Left lung (tissue), 10 donors: ENCODE results near the gene CNTFR. TPM values are rescaled to one million over a fixed set of nuclear protein-coding genes. Genes with fewer than 3 reads are reported as not detected.

ENCODE experiments used
- ATAC-seq: fragments of 200-7000 bp; cut with Tn5 transposase; one replicate; pipeline ENCODE4 v1.9.1; 2020; ENCODE audit warnings: moderate library complexity
- DNase-seq, 4 donors: peaks; one replicate each; pipeline ENCODE4 v3.0.0-alpha.2; 2013 to 2020
- H3K27ac ChIP-seq, 2 donors: fragments of 200-600 bp; sonication (generic) in 1 of 2; one replicate each; pipeline versions ENCODE4 v1.5.0 to v1.8.0; 2020 to 2021
- H3K27me3 ChIP-seq, 2 donors: fragments of 200-600 bp; sonication (generic) in 1 of 2; one replicate each; pipeline versions ENCODE4 v1.5.0 to v1.8.0; 2020 to 2021
- H3K36me3 ChIP-seq, 2 donors: fragments of 200-600 bp; sonication (generic) in 1 of 2; one replicate each; pipeline versions ENCODE4 v1.5.0 to v1.8.0; 2020 to 2021
- H3K4me1 ChIP-seq, 2 donors: fragments of 200-600 bp; one replicate each; pipeline ENCODE4 v1.8.0; 2021
- H3K4me3 ChIP-seq, 2 donors: fragments of 200-600 bp; sonication (generic) in 1 of 2; one replicate each; pipeline versions ENCODE4 v1.5.0 to v1.8.0; 2020 to 2021; ENCODE audit warnings: mild to moderate bottlenecking in 1 of 2
- H3K9me3 ChIP-seq, 2 donors: fragments of 200-600 bp; sonication (generic) in 1 of 2; one replicate each; pipeline versions ENCODE4 v1.5.0 to v1.8.0; 2020 to 2021
- intact Hi-C, 2 donors: fragments of 100-400 bp; cut with DNase I; formaldehyde crosslinking; loops; one replicate each; pipeline versions ENCODE4 v1.11.2 to v1.14.2; 2022
- polyA plus RNA-seq, 6 donors: library from polyadenylated mRNA; unstranded; fragments of 120-200 nt; gene quantifications; one replicate each; pipeline ENCODE4 v1.2.1, GENCODE V29; 2013; ENCODE audit not compliant: insufficient read length in 6 of 6
- total RNA-seq, 2 donors: library from RNA; stranded (reverse); fragmentation: NEBNext Ultra II Directional; extraction: Animal tissue kit (Norgen Biotek cat#: 25700); gene quantifications; one replicate each; pipeline ENCODE4 v1.2.1, GENCODE V29; 2021
- TF ChIP-seq, protein P1 (sequence below), 2 donors: fragments of 200-600 bp; sonication (generic) in 1 of 2; IDR thresholded peaks; one replicate each; pipeline versions ENCODE4 v1.5.0 to v1.8.0; 2021; ENCODE audit warnings: antibody characterized with exemption in 2 of 2
- donor health status: DM: no; HTN: yes; CAD: no.
- donor health status: DM: no; HTN: no; CAD: no.

Gene CNTFR
- total and polyA plus RNA-seq, 8 donors: 0.90 to 35.6 (median 26.9) TPM

DNA sequence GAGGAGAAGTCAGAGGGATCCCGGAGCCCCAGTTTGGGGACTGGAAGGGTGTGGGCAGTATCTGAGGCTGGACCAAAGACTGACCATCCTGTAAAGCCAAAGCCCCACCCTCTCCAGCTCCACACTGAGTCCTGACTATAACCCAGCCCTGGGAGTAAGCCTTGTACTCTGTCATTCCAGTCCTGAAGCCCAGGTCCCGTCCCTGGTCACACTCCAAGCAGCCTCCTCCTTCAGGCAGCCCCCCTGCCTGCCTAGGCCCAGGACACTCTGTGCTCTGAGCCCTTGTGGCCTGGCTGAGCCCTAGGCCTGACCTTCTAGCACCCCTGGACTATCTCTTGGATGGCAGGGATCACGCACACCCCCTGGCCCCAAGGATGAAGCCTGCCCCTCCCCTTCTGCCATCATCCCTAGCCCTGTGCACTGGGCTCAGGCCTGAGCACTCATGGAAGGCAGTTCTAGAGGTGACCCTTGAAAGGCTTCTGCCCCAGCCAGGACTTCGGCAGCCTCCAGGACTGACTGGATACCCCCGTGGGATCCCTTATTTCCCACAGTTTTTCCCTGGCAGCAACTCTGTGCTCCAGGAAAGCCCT is 38.7 kb downstream of the CNTFR start:
- intact Hi-C loops: no loop called here
- no peak for ATAC-seq
- peak in 2 of 4 donors; percentile 26 to 41 for DNase-seq

DNA sequence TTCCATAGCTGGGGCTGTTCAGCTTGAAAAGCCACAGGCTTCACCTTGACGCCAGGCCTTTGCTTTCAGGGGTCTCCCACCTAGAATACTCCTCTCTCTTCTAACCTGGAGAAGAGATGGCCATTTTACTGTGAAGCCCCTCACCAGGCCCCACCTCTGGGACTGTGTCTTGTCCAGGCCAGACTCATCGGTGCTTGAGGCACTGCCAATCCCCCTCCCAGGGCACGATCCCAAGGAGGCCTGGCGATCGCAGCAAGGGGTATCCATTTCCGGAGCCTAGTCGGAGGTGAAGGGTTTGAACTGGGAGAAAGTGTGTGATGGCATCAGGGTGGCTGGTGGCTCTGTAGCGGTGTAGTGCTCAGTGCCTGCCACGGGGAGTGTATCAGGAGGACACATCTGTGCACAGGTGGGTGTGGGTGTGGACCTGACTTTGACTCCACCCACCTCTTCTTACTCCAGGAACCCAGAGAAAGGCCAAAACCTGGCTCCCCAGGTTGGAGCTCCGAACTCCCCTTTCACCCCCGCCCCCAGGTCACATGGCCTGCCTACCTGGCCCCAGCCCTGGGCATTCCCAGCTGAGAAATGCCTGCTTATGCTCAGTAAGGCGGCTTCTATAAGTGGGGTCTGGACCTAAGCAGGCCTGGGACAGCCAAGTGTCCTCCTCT is 39.4 kb downstream of the CNTFR start:
- peak in 2 of 4 donors; percentile 30 to 37 for DNase-seq
- ATAC-seq: no peak
- no peaks in the 10 kb centered on the region for H3K4me1 ChIP-seq
- TF ChIP-seq, protein P1, sequence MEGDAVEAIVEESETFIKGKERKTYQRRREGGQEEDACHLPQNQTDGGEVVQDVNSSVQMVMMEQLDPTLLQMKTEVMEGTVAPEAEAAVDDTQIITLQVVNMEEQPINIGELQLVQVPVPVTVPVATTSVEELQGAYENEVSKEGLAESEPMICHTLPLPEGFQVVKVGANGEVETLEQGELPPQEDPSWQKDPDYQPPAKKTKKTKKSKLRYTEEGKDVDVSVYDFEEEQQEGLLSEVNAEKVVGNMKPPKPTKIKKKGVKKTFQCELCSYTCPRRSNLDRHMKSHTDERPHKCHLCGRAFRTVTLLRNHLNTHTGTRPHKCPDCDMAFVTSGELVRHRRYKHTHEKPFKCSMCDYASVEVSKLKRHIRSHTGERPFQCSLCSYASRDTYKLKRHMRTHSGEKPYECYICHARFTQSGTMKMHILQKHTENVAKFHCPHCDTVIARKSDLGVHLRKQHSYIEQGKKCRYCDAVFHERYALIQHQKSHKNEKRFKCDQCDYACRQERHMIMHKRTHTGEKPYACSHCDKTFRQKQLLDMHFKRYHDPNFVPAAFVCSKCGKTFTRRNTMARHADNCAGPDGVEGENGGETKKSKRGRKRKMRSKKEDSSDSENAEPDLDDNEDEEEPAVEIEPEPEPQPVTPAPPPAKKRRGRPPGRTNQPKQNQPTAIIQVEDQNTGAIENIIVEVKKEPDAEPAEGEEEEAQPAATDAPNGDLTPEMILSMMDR (IDR thresholded peaks at IDR 0.05): no peak
- peaks cover 0 to 36% of the 10 kb centered on the region in 2 donors for H3K27me3 ChIP-seq
- H3K9me3 ChIP-seq: no peaks in the 10 kb centered on the region
- H3K4me3 ChIP-seq: no peak overlapping the region
- H3K36me3 ChIP-seq: no peaks in the 10 kb centered on the region
- intact Hi-C loops: no loop called here
- H3K27ac ChIP-seq: no peak overlapping the region

More for the DNA sequence above, 38.7 kb downstream of the CNTFR start:
- Histone ChIP-seq H3K27ac (no peak overlapping the region), H3K27me3 (peaks cover 0 to 41% of the 10 kb centered on the region in 2 donors), H3K36me3 (no peaks in the 10 kb centered on the region), H3K4me3 (no peak overlapping the region), H3K4me1 (no peaks in the 10 kb centered on the region), H3K9me3 (no peaks in the 10 kb centered on the region)
- TF ChIP-seq, protein P1 (IDR thresholded peaks at IDR 0.05): no peak

DNA sequence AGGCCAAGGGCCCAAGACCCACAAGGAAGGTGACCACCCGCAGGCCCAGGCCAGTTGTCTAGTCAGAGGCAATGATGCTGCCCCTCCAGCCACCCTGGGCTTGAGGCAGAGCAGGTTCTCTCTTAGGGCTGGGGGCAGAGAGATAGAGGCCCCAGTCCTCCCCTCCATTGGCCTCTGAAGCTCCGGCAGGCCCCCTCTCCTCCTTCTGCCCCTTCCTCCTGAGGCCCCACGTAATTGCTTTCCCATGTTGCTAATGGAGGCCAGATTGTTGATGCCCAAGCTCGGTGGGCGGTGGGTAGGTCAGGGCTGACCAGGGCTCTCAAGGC is 40.2 kb downstream of the CNTFR start:
- TF ChIP-seq, protein P1 (IDR thresholded peaks at IDR 0.05): no peak
- DNase-seq: peak in 1 of 4 donors; percentile 31
- intact Hi-C loops: loop anchor here in 1 of 2 donors (5.0 kb wide), 1 partner anchor 43 kb away; no protein-coding TSS in a partner anchor

DNA sequence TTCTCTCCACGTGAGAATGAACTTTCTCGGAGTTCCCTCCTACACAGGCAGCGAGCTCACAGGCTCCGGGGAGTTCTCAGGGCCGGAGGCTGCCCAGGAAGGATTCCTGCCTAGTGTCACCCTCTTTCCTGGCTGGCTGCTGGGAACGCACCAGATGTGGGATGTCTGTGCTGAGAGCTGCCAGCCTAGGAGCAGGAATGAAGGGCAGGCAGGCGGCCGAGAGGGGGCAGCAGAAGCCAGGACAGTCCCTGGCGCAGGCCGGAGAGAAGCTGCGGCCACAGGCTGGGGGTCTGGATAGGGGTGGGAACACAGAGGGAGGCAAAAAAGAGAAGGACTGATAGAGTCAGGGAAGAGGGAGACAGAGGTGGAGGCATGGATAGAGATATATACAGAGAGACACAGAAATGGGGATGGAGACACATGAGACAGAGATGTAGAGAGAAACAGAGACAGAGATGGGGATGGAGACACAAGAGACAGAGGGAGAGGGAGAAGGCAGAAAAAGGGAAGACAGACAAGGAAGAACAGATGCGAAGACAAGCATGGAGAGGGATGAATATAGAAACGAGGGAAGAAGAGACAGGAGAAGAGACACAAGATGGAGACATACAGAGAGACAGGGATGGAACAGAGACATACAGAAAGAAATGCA is 41.4 kb downstream of the CNTFR start:
- ATAC-seq (peak; percentile 90), DNase-seq (peak in 1 of 4 donors; percentile 85)
- Histone ChIP-seq H3K27ac (no peak overlapping the region), H3K36me3 (no peaks in the 10 kb centered on the region), H3K4me1 (no peaks in the 10 kb centered on the region), H3K27me3 (peaks cover 0 to 23% of the 10 kb centered on the region in 2 donors), H3K4me3 (no peak overlapping the region), H3K9me3 (no peaks in the 10 kb centered on the region)
- TF ChIP-seq, protein P1 (IDR thresholded peaks at IDR 0.05): peak; percentile 73 to 75
- intact Hi-C loops: loop anchor here in 1 of 2 donors (5.0 kb wide), 1 partner anchor 44 kb away; no protein-coding TSS in a partner anchor

More for the DNA sequence above, 40.2 kb downstream of the CNTFR start:
- ATAC-seq: no peak
- Histone ChIP-seq H3K36me3 (no peaks in the 10 kb centered on the region), H3K4me3 (no peak overlapping the region), H3K4me1 (no peaks in the 10 kb centered on the region), H3K9me3 (no peaks in the 10 kb centered on the region), H3K27ac (no peak overlapping the region), H3K27me3 (peaks cover 0 to 29% of the 10 kb centered on the region in 2 donors)
